SIG-M5 (cell line): ENCODE measurements around the gene TNMD.
"Not testable (repeated sequence)": the region's sequence is repeated elsewhere in the genome, so short reads cannot be mapped to it uniquely, and the experiment has no call there.

ENCODE experiments used
- DNase-seq: peaks from one replicate; lab custom pipeline; 2025; lab: John Stamatoyannopoulos, UW

Gene TNMD

DNA sequence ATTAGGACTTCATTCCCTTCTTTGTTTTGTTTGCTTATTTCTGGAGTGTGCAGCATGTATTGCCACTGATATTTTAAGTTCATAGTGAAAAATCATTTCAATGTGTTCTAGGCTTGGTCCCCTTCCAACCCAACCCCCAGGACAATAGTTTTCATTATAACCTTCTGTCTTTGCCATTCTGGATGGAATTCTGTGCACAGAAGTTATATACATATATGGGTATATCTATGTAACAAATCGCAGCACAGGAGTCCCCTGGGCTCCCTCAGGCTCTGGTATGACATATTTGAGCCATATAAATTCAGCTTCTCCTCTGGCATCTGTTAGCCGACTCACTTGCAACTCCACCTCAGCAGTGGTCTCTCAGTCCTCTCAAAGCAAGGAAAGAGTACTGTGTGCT lies at the start of gene TNMD:
Gene TNMD, plus strand, starts transcription at position 326 of the 400 bp plus-strand sequence. CDS start 83 bp downstream, outside the sequence.
- no peak for DNase-seq

DNA sequence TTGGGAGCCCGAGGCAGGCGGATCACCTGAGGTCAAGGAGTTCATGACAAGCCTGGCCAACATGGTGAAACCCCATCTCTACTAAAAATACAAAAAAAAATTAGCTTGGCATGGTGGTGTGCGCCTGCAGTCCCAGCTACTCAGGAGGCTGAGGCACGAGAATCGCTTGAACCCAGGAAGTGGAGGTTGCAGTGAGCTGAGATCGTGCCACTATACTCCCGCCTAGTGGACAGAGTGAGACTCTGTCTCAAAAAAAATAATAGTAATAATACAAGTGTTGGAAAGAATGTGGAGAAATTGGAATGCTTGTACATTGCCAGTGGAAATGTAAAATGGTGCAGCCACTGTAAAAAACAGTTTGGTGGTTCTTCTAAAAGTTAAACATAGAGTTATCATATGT lies 19.2 kb upstream of the TNMD start:
- not testable (repeated sequence) for DNase-seq

DNA sequence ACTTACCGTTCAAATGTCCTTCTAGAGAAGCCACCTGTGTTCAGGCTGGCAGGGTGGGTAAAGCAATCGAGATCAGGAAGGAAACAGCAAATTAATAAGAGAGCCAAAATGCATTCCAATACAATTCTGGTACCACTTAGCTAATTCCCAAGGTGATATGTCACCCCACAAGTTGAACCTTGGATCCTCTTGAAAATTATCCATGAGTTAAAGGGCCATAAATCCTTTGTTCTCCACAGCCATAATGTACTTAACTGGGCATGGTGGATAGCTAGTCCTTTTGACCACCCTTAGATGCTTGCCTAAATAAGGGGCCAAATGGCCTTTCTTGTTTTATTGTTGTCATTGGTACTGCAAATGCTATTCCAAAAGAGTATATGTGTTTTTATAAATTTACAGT lies 2.0 kb downstream of the TNMD start:
- no peak for DNase-seq

DNA sequence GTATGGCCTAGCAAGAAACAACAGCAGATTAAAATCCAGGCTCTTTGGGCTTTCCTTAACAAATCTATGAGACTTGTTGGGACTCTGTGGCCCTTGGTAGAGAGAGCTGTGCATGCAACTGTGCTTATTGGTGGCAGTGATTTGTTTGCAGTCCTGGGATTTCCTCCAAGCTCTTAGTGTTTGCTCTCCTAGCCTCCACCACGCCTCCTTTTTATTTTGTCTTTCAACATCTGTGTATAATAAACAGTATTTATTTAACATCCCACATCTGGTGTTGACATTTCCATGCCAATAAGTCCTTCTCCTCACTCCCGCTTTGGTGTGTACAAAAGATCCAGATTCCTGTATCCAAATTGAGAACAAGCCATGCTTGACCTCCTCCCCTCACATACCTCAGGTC lies 3.1 kb downstream of the TNMD start:
- no peak for DNase-seq

DNA sequence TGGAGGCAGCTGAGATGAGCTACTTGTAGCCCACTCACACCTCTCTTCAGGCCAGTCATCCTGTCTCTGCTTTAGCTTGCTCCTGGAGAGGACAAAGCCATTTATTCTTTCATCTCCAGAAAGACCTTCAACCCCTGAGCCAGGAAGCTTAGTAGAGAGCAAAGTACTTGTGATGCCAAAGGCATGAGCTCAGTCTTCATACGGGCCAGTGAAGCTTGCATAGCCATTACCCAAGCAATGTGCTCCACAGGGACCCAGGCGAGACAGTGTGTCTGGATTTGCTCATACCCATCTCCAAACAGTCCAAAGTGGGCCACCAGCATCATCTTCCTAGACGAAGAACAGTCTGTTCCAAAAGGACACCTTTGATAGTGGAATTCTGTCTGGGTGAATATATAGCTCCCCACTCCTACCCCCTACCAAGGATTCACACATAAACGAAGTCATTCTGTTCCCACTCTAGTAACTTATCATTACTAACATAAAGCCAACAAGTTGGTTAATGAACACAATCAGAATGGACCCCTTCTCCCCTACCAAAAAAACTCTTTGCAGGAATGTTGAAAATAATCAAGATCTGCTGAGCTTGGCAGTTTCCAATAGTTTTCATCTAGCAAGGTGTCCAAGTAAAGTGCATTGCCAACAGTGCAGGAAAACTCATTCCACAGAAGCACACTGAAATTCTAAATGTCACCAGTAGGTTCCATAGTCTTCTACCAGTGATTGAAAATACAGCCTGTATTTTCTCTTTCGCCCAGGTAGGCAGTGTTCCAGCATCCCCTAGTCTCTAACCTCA lies 6.7 kb downstream of the TNMD start:
- DNase-seq, result no peak

DNA sequence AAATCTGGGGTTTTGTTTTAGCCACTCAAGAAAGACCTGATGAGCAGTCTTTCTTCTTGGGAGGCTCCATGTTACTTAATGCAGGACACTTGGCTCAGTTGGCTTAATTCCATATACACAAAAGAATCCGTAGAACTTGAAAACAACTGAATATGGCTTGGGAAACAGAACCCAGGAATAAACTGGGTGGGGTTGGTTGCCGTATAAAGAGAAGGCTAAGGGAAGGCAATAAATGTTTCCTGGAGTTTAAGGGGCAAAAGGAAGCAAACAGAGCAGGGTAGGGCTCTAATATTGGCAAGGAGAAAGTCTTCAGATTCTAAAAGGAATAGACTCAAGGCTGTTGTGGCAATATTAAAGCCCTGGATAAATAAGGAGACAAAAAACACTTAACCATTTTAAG lies 8.4 kb downstream of the TNMD start:
- no peak for DNase-seq

DNA sequence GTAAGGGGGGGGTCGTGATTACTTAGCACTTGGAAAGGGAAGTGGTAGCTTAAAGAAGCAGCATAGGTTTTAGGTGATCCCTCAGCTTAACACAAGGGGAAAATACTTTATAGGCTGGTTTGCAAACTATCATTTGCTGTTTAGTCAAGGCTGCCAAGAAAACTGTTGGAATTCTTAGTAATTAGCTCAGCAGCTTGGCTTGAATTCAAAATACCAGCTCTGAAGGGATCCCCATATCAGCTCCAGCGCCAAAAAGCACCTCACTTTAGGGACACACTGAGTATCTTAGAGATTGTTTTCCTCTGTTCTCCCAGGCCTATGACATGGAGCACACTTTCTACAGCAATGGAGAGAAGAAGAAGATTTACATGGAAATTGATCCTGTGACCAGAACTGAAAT lies 8.8 kb downstream of the TNMD start:
- DNase-seq, result no peak

DNA sequence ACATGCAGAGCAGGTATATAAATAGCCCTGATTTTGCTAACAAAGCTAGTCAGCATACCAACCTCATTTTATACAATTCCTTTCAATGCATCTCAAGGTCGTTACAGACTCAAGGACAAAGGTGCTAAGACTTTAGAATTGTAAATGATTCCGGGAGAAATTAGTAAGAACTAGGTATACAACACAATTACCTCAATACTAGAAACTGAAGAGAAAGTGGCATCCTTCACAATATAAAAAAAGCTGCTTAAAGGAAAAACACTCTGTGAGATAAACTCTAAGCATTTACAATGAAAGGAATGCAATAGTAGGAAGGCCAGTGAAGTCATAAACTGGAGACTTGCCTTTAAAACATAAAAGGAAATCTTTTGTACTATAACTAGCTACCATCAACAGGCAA lies 11.9 kb downstream of the TNMD start:
- no peak for DNase-seq

DNA sequence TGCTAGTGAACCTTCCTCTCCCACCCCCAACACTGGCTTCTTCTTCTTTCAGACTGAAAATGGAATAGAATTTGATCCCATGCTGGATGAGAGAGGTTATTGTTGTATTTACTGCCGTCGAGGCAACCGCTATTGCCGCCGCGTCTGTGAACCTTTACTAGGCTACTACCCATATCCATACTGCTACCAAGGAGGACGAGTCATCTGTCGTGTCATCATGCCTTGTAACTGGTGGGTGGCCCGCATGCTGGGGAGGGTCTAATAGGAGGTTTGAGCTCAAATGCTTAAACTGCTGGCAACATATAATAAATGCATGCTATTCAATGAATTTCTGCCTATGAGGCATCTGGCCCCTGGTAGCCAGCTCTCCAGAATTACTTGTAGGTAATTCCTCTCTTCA lies 14.7 kb downstream of the TNMD start:
- DNase-seq, result no peak

DNA sequence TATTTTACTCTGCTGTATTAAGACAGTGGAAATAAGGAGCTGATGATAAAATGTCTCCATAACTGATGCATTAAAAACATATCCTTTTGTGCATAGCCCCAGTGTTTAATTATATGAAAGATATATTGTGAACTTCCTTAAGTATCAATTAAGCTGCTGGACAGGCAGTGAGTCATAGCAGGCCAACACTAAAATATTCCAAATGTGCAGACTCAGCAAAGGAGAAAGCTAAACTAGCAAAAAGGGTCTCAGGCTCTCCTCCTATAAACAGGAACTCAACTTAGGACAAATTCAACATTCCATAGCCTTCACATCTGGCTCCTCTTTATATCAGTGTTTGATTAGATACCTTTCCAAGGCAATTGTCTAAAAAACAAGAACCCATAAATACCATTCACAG lies 15.6 kb downstream of the TNMD start:
- DNase-seq, result no peak

DNA sequence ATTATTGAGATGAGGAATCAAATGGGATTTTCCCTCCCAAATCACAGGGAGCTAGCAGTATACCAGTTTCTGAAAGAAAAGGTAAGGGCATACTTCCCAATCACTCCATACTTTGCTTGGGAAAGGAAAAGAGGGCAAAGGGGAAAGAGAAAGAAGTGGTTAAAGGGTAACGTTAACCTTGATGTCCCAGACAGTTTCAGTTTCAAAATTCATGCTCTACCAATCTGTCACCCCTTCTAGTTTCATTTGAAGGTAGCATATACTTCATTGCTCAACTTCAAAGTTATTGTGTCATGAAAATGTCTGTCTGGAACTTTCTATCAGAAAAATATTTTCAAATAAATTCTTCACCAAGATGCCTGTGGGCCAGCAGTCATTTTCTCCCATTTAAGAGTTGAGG lies 16.0 kb downstream of the TNMD start:
- DNase-seq, result no peak

DNA sequence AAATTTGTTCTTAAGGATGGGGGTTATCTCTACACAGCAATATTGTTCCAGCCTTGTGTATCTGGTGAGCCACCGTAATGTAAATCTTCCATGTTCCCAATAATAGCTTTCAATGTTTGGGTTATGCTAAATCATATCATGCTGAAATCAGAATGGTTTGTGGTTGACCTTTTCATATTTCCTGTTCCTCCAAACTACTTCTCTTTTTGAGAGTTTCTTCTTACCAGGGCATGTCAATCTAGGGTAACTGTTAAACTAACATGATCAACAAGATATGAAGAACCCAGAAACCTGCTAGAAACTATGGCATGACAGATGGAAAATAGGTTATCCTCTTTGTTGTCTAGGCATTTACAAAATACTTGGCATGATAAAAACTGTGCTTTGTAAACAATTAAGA lies 22.0 kb downstream of the TNMD start:
- DNase-seq, result no peak

DNA sequence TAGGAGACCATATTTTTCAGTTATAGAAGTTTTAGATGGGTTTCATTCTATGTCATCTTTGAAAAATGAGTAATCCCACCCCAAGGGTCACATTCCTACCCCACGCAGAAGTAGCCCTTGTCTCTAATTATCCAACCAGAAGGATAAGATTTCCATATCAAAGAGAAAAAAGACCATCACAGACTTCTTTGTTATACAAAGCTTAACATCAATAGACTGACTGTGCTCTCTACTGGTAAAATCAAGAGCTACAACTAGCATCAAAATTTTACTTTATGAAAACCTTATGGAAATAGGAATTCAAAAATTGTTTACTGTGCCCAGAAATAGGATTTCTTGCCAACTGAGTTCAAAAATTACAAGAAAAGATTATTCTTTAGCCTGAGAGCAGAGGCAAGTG lies 24.9 kb downstream of the TNMD start:
- DNase-seq, result no peak

DNA sequence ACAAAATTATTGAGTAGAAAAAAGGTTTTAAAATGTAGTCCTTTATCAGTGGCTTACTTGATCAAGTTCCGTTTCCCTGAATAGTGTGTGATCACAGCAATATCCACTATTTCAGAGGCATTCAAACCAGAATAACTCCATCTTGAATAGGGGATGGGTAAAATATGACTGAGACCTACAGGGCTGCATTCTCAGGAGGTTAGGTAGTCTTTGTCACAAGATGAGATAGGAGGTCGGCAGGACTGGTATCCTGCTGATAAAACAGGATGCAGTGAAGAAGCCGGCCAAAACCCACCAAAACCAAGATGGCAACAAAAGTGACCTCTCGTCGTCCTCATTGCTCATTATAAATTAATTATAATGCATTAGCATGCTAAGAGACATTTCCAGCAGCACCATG lies 27.2 kb downstream of the TNMD start:
- no peak for DNase-seq

DNA sequence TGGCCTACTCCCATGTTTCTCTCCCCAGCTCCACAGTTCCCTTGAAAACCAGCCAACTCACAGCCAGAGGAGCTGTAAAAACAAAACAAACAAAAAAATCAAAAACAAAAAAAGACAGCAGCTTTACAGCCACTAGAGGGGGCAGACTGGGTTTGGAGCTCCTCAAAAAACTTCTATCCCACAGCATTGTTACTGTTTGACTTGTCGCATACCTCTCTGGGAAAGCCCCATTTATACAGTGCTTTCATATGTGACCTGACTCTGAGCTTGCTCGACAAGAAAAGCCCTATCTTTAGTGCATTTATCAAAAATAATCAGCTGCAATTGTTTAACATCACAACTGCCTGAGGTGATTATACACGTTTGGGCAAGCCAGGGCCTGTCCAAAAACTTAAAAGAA lies 30.3 kb downstream of the TNMD start:
- no peak for DNase-seq

DNA sequence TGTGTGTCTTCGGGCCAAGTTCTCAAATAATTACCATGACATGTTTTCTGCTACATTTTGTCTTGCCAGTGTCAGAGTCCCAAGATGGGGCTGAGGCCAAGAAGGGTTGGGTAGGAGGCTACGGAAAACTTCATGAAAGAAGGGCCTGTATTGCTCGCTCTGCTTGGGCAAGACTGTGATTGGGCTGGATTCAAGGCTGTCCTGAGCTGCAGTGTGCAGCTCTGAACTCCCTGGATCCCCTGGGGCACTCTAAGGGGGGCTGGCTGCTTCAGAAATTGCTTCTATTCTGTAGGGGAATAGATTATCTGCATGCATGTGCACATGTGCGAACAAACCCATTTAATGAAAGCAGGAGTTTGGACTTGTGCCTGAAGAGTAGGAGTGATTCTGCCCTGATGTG lies 38.3 kb downstream of the TNMD start:
- DNase-seq, result no peak

DNA sequence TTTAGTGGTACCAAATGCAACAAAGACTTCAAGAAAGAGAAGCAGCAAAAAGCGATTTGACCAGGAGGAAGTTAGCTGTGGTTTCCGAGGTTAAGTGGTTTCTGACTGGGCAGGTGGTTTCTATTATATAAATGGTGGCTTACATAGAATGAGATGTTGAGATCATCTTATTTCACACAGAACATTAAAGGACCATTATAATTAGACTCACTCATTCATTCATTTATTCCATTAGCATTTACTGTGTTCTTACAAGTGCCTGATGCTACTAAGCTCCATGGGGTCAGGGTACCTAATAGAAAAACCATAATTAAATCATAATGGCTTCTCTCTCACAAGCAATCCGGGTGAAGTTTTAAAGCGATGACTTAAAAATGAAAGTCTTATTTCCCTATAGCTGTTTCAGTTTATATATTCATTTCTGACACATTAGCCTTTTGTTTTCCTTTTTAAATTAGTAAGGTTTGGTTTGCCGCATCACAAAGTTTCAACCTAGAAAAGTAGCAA lies 41.3 kb downstream of the TNMD start:
- DNase-seq, result no peak

DNA sequence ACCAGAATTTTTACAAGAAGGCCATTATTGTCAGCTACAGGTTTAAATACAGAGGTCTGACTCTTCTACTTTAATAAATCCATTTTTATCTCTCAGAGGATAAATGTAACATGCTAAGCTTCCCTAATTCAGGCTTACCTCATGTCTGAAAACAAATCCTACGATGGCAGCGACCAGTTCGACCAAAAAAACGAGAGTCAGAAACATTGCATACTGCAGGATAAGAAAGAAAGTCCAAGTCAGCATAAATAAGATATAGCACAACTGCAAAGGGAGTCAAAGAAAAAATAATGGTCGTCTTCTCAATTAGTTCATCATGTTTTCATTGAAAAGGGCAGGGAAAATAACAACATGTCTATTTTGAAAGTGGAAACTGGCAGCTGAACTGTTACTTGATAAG lies 50.3 kb downstream of the TNMD start:
- no peak for DNase-seq

DNA sequence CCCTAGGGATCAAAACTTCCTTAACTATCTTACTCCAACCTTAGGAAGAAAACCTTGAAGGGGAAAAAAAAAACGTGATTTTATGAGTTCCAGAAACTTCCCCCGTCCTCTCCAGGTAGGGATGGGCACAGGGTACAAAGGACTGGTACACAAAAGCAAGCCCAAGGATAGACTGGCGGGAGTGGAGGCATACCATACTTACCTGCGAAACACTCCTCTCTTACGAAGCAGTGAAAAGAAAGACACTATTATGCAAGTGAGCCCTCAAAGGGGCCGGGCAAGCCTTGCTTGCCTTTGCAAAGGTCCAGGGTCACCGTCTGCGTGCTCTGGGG lies 51.2 kb downstream of the TNMD start:
- no peak for DNase-seq

DNA sequence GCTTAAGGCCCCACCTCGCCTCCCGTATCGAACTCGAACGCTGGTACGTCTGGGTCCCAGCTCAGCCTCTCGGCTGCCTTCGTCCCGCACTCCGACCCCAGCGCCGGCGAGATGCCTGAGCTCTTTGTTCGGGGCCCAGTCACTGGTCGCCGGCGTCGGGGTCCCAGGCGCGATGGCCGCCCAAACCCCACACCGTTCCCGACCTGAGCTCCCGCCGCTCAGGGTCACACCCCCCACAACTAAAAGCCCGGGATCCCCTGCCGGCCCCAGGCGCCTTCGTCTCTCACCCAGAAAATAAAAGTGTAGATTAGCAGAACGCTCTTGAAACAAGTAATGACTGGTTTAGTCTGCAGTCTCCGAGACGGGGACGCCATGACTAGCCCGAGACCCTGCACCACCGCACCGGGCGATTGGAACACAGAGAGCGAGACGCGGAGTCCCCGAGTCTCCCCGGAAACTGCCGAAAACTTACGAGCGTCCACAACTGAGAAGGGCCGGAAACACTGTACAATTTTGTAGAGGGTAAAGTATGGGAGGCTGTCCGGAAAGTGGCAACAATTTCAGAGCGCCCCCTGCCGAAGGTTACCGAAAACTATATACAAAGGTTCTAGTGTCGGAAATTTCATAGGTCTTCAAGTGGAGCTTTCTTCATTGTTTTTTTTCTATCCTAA lies 51.7 kb downstream of the TNMD start, which contains the start of gene TSPAN6:
Gene TSPAN6, minus strand, starts transcription at position 486 of the 671 bp plus-strand sequence. Its CDS starts 112 bp downstream, at position 374.
- no peak for DNase-seq

DNA sequence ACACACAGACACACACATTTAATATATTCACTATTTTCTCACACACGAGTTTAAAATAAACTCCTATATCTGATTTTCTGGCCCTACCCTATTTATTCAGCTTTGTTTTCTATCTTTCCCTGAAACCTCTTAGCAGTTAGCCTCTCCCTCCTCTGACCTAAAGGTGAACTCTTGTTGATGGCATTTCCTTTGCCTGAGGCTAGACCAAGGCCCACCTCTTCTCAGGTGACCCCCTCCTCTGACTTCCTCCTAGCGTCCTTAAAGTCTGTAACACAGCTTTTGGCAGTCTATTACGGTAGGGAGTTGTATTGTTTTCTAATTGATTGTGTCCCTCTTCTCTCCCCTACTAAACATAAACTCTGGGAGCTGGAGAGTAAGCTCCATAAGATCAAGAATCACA lies 57.6 kb downstream of the TNMD start:
- no peak for DNase-seq

DNA sequence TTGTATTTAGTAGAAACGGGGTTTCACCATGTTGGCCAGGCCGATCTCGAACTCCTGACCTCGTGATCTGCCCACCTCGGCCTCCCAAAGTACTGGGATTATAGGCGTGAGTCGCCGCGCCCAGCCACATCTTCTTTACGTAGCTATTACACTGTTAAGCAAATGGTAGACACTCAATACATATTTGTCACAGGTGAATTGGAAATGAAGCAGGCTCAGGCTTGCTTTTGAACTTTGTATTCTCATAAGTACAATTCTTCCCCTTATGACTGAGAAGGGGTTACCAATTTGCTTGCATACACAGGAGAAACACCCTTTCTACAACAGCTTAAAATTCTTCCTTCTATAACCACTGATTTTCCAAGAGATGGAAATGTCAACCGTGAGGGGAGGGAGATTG lies 58.5 kb downstream of the TNMD start:
- no peak for DNase-seq

DNA sequence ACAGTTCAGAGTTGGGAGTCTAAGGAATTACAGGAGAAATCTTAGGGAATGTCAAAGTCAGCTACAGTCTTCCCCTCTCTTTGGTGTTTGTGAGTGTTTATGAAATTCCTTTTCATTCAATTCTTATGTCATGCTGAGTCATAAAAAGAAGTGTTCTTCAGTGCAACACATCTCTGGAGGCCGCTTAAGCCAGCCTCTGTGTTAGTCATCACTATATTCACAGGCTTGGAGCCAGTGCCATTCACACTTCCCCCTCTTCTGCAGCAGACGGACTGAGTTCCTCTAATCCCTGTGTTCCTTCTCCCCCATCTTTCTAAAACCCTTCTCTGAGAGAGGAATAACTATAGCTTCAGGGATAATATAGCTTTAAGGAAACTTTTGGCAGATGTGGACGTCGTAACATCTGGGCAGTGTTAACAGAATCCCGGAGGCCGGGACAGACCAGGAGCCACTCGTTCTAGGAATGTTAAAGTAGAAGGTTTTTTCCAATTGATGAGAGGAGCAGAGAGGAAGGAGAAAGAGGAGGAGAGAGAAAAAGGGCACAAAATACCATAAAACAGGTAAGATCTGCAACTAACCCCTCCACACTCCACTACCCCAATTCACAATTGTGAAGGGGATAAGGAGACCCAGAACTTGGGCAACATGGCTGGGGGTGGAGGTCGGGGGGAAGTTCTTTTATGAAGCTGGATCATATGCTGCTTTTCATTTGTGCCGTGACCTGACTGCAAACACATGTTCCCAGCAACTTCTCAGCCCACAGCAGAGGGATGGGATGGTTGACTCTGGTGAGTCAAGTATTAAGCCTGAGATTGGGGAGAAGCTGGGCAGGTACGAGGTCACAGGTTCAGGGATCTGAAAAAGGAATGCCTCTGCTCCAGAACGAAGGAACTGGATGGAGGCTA lies 59.5 kb downstream of the TNMD start, which contains the start of gene SRPX2:
Gene SRPX2, plus strand, starts transcription at position 244 of the 905 bp plus-strand sequence. CDS start 2,124 bp downstream, outside the sequence.
- no peak for DNase-seq
